ENCODE results near the gene ZFP92. TPM values are rescaled to one million over a fixed set of nuclear protein-coding genes. Genes with fewer than 3 reads are reported as not detected.

ZFP92 gene
- total RNA-seq, 1 experiment from 2014 or later: 0.16 TPM

DNA sequence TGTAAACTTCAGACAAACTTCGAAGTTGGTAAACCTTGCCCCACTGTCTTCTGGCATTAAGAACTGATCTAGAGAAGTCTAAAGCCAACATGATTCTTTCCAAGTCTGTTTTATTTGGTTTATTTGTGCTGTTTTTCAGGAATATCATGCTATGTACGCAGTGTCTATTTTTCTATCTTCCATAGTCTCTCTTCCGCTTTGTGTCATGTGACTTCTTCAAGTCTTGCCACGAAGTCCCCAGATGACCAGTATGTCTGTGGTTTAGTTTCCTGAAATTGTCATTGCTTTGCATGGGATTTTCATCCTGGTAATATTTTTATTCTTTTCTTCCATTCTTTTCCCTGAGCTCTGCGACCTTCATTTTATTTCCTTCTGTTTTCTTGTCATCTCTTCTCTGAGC lies 25.2 kb upstream of the ZFP92 start:
- no peaks in the 10 kb centered on the region for H3K4me1 ChIP-seq
- DNase-seq: no peak
- H3K36me3 ChIP-seq (ENCODE audit: control insufficient read depth, insufficient read depth, low read length): no peaks in the 10 kb centered on the region
- H3K4me3 ChIP-seq (ENCODE audit: low read depth, low read length): no peak overlapping the region
- Mint-ChIP-seq H3K4me1 (ENCODE audit: low read depth, unreplicated experiment) (no peaks in the 10 kb centered on the region), H3K4me3 (ENCODE audit: unreplicated experiment) (no peak overlapping the region), H3K9me3 (ENCODE audit: unreplicated experiment) (no peaks in the 10 kb centered on the region), H3K36me3 (ENCODE audit: insufficient read depth, unreplicated experiment) (no peaks in the 10 kb centered on the region), H3K27me3 (ENCODE audit: insufficient read depth, unreplicated experiment) (peaks cover 7% of the 10 kb centered on the region), H3K27ac (ENCODE audit: unreplicated experiment) (no peak overlapping the region)
- ChIA-PET CTCF (no interaction called here), POLR2A (no interaction called here)
- TF ChIP-seq, protein P1, sequence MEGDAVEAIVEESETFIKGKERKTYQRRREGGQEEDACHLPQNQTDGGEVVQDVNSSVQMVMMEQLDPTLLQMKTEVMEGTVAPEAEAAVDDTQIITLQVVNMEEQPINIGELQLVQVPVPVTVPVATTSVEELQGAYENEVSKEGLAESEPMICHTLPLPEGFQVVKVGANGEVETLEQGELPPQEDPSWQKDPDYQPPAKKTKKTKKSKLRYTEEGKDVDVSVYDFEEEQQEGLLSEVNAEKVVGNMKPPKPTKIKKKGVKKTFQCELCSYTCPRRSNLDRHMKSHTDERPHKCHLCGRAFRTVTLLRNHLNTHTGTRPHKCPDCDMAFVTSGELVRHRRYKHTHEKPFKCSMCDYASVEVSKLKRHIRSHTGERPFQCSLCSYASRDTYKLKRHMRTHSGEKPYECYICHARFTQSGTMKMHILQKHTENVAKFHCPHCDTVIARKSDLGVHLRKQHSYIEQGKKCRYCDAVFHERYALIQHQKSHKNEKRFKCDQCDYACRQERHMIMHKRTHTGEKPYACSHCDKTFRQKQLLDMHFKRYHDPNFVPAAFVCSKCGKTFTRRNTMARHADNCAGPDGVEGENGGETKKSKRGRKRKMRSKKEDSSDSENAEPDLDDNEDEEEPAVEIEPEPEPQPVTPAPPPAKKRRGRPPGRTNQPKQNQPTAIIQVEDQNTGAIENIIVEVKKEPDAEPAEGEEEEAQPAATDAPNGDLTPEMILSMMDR (IDR thresholded peaks at IDR 0.05; ENCODE audit: insufficient read depth in 1 of 2, low read depth in 1 of 2, low read length in 1 of 2, severe bottlenecking in 1 of 2, unreplicated experiment in 1 of 2): no peak
- no peaks in the 10 kb centered on the region for H3K27me3 ChIP-seq (replicated peaks; ENCODE audit: control insufficient read depth, insufficient read depth, low read length)
- no peaks in the 10 kb centered on the region for H3K9me3 ChIP-seq
- no TSS peak for BruUV-seq (replicated peaks)
- intact Hi-C loops (cut with micrococcal nuclease; ENCODE audit: unreplicated experiment): no loop called here

DNA sequence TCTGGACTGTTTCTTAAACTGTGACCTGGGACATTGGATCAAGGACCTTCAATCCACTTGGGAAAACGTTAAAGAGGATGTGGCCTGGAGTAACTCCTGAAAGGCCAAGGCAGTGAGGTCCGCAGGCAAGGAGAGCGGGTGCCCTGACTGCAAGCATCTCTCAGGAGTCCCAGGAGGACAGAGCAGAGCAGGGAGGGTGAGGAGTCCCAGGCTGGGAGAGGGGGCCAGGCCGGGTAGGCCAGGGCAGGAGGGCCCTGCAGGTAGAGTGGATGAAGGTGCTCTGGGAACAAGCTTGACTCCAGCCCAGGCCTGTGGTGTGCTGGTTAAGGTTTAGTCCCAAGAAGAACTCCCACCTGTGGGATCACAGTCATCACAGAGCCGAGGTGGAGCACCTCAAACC lies 23.9 kb upstream of the ZFP92 start:
- no peaks in the 10 kb centered on the region for H3K27me3 ChIP-seq (replicated peaks; ENCODE audit: control insufficient read depth, insufficient read depth, low read length)
- Mint-ChIP-seq H3K4me3 (ENCODE audit: unreplicated experiment) (no peak overlapping the region), H3K4me1 (ENCODE audit: low read depth, unreplicated experiment) (no peaks in the 10 kb centered on the region), H3K27ac (ENCODE audit: unreplicated experiment) (no peak overlapping the region), H3K36me3 (ENCODE audit: insufficient read depth, unreplicated experiment) (no peaks in the 10 kb centered on the region), H3K27me3 (ENCODE audit: insufficient read depth, unreplicated experiment) (peaks cover 7% of the 10 kb centered on the region), H3K9me3 (ENCODE audit: unreplicated experiment) (no peaks in the 10 kb centered on the region)
- TF ChIP-seq, protein P1 (IDR thresholded peaks at IDR 0.05; ENCODE audit: insufficient read depth in 1 of 2, low read depth in 1 of 2, low read length in 1 of 2, severe bottlenecking in 1 of 2, unreplicated experiment in 1 of 2): no peak
- H3K36me3 ChIP-seq (ENCODE audit: control insufficient read depth, insufficient read depth, low read length): no peaks in the 10 kb centered on the region
- DNase-seq: no peak
- H3K4me1 ChIP-seq: no peaks in the 10 kb centered on the region
- H3K4me3 ChIP-seq (ENCODE audit: low read depth, low read length): no peak overlapping the region
- ChIA-PET POLR2A (no interaction called here), CTCF (no interaction called here)
- H3K9me3 ChIP-seq: no peaks in the 10 kb centered on the region
- intact Hi-C loops (cut with micrococcal nuclease; ENCODE audit: unreplicated experiment): no loop called here
- no TSS peak for BruUV-seq (replicated peaks)

DNA sequence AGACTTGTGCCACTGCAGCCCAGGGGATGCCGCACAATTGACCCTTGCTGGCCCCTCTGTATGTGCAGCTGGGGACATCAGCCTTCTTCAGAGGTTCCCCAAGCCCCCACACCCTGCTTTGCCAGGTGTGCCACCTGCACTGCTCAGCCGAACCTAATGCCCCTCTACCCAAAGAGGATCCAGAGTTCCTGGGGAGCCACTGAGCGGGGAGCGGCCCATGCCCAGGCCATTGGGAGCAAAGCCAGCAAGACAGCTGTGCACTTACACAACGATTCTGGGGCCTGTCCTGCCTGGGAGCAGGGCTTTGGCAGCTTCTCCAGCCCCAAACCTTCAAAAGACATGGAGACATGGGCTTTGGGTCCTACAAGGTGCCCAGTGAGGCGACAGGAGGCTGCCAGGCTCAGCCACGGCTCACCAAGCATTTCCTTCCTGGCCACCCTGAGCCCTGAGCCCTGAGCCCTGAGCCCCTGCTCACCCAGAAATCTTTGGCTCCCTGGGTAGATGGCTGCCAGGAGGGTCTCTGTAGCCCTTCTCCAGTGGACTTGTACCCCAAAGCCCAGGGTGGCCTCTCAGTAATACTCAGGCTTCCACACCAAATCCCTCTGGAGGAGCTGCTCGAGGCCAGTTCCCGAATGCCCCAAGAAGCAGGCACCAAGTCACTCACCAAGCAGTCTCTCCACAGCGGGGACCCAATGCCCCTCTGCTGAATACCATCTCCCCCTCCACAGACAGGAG lies 23.1 kb upstream of the ZFP92 start:
- Mint-ChIP-seq H3K27me3 (ENCODE audit: insufficient read depth, unreplicated experiment) (peaks cover 7% of the 10 kb centered on the region), H3K36me3 (ENCODE audit: insufficient read depth, unreplicated experiment) (no peaks in the 10 kb centered on the region), H3K9me3 (ENCODE audit: unreplicated experiment) (no peaks in the 10 kb centered on the region), H3K4me3 (ENCODE audit: unreplicated experiment) (no peak overlapping the region), H3K27ac (ENCODE audit: unreplicated experiment) (no peak overlapping the region), H3K4me1 (ENCODE audit: low read depth, unreplicated experiment) (no peaks in the 10 kb centered on the region)
- no peak for DNase-seq
- no TSS peak for BruUV-seq (replicated peaks)
- ChIA-PET CTCF (no interaction called here), POLR2A (no interaction called here)
- intact Hi-C loops (cut with micrococcal nuclease; ENCODE audit: unreplicated experiment): no loop called here
- no peaks in the 10 kb centered on the region for H3K36me3 ChIP-seq (ENCODE audit: control insufficient read depth, insufficient read depth, low read length)
- H3K4me3 ChIP-seq (ENCODE audit: low read depth, low read length): no peak overlapping the region
- H3K9me3 ChIP-seq: no peaks in the 10 kb centered on the region
- TF ChIP-seq, protein P1 (IDR thresholded peaks at IDR 0.05; ENCODE audit: insufficient read depth in 1 of 2, low read depth in 1 of 2, low read length in 1 of 2, severe bottlenecking in 1 of 2, unreplicated experiment in 1 of 2): no peak
- H3K4me1 ChIP-seq: no peaks in the 10 kb centered on the region
- no peaks in the 10 kb centered on the region for H3K27me3 ChIP-seq (replicated peaks; ENCODE audit: control insufficient read depth, insufficient read depth, low read length)

All from Caco-2 (cell line).